B cell (primary cell): ENCODE results near the gene CENPL.

Experiments
- EZH2 ChIP-seq: IDR thresholded peaks from 2 replicates; pipeline ENCODE4 v1.6.1; 2012; ENCODE audit warnings: borderline replicate concordance, low read depth, mild to moderate bottlenecking, moderate library complexity, low read length; ENCODE audit not compliant: insufficient read depth, poor library complexity, severe bottlenecking
- TF ChIP-seq, protein P1 (sequence below): fragments of 200-600 bp; IDR thresholded peaks from one replicate; pipeline ENCODE4 v1.8.0; 2022; ENCODE audit warnings: antibody characterized with exemption, mild to moderate bottlenecking

DNA sequence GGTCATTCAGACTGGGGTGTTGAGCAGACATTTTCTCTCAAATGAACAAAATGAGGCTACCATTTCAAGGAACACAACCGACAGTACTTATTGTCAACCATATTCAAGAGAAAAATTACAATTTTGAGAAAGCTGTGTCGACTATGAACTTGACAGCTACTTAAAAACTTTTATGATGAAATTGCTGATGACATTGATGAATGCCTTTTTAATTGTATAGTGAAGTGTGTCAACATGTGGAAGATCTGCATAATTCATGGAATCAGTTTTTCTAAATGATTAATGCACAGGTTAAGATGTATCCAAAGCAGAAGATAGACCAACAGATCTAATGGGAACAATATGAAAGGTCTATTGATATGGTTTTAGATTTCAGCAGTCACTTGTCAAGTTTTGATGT lies 34.8 kb downstream of the CENPL start:
- TF ChIP-seq, protein P1, sequence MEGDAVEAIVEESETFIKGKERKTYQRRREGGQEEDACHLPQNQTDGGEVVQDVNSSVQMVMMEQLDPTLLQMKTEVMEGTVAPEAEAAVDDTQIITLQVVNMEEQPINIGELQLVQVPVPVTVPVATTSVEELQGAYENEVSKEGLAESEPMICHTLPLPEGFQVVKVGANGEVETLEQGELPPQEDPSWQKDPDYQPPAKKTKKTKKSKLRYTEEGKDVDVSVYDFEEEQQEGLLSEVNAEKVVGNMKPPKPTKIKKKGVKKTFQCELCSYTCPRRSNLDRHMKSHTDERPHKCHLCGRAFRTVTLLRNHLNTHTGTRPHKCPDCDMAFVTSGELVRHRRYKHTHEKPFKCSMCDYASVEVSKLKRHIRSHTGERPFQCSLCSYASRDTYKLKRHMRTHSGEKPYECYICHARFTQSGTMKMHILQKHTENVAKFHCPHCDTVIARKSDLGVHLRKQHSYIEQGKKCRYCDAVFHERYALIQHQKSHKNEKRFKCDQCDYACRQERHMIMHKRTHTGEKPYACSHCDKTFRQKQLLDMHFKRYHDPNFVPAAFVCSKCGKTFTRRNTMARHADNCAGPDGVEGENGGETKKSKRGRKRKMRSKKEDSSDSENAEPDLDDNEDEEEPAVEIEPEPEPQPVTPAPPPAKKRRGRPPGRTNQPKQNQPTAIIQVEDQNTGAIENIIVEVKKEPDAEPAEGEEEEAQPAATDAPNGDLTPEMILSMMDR, result no peak
- TF ChIP-seq EZH2, result no peak
